ENCODE measurements around the gene MAX. TPM values are rescaled to one million over a fixed set of nuclear protein-coding genes. Genes with fewer than 3 reads are reported as not detected.
A peak's percentile ranks its signal among the peaks of the same experiment; 100 is the strongest.

Gene MAX
- total RNA-seq, 1 donor from 2014 or later: 63.0 TPM

DNA sequence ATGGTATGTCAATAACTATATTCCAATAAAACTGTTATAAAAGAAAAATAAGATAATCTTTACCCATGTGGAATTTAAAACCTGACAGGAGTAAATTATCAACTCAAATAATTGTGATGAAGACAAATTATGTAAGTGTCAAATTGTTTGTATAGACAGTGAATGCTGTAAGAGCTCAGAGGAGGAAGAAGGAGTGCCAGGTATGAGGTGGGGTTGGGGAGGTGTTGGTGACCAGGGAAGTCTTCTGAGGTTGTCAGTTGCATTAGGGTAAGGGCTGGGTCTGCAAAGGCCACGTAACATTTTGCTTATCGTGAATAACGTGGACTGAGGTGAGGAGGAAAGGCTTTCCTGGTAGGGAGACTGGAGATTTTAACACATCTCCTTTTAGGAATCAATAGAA, 2.5 kb upstream of the MAX start:
- H3K4me3 Mint-ChIP-seq (ENCODE audit: low read depth): no peak overlapping the region
- H3K36me3 Mint-ChIP-seq (ENCODE audit: insufficient read depth): peaks cover 2% of the 10 kb centered on the region

DNA sequence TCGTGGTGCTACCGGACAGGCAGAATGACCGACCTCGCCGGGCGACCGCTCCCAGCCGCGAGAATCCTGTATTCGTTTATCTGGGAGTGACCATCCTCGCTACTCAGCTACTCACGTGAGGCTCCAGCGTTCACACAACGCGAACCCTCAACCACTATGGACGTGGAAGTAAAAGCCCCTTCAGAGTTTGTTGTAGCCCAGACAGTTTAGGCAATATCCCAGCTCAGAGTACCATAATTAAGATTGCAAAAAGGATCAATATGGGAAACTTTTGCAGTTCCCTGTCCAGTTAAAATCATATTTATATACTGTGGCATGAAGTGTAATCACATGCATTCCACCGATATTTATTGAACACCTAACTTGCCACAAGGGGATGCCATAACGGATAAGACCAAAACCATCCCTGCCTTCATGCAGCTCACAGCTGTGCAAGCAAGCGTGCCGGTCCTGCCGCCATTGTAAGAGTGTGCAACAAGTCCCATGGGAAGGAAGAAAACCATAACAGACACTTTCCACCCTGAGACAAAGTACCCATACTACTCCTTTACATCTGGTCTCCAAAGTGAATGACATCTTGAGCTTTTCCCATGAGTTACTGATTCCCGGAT, 938 bp upstream of the MAX start:
- no peak for DNase-seq (ENCODE audit: low spot score, unreplicated experiment)
- TF ChIP-seq CTCF (IDR thresholded peaks at IDR 0.05; ENCODE audit: unreplicated experiment): no peak
- peaks cover 2% of the 10 kb centered on the region for H3K36me3 Mint-ChIP-seq (ENCODE audit: insufficient read depth)
- H3K27ac Mint-ChIP-seq: peak overlapping the region; percentile 84
- peaks cover 8% of the 10 kb centered on the region for H3K27me3 Mint-ChIP-seq
- peaks cover 9% of the 10 kb centered on the region for H3K4me1 Mint-ChIP-seq (ENCODE audit: low read depth)
- peak overlapping the region; percentile 88 for H3K4me3 Mint-ChIP-seq (ENCODE audit: low read depth)
- H3K9me3 Mint-ChIP-seq (ENCODE audit: low read depth): no peaks in the 10 kb centered on the region

More for the DNA sequence above, 2.5 kb upstream of the MAX start:
- Mint-ChIP-seq H3K27ac (no peak overlapping the region), H3K27me3 (peaks cover 8% of the 10 kb centered on the region), H3K9me3 (ENCODE audit: low read depth) (no peaks in the 10 kb centered on the region), H3K4me1 (ENCODE audit: low read depth) (peaks cover 9% of the 10 kb centered on the region)
- no peak for TF ChIP-seq CTCF (IDR thresholded peaks at IDR 0.05; ENCODE audit: unreplicated experiment)
- no peak for DNase-seq (ENCODE audit: low spot score, unreplicated experiment)

DNA sequence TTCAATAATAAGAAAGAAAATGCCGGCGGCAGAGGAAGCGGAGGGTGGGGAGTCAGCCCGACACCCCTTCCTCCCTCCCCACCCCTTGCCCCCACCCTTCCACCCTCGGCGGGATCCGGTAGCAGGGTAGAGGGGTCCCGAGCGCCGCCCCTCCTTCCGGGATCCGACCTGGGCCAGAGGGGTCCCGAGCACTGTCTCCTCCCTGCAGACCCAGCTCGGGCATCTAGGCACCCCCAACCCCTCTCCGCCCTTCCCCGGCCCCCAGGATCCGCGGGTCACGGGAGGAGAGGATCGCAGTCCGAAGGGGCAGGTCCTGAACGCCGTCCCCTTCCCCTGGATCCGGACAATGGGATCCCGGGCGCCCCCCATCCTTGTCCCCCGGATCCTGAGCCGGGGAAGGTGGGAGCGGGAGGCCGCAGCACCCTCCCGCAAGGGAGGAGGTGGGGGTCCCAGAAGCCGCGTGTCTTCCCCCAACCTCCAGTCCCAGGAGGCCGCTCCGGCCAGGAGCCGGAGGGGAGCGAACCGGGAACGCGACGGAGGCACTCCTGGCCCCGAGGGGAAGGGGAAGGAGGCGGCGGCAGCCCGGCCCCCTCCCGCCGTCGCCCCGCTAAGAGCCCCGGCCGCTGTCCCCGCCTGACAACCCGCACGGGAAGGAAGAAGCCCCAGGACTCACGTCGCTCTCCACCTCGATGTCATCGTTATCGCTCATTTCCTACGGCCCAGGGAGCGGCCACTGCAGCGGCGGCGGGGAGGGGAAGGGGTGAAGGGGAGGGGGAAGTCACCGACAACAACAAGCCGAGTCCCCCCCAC, 481 bp downstream of the MAX start:
- Mint-ChIP-seq H3K27me3 (peaks cover 8% of the 10 kb centered on the region), H3K36me3 (ENCODE audit: insufficient read depth) (peaks cover 2% of the 10 kb centered on the region), H3K27ac (peak overlapping the region; percentile 96)

GRCh38 chr14:65100922-65101541, 1.3 kb downstream of the MAX start:
- Mint-ChIP-seq H3K4me1 (ENCODE audit: low read depth) (peaks cover 8% of the 10 kb centered on the region), H3K4me3 (ENCODE audit: low read depth) (peak overlapping the region; percentile 88), H3K9me3 (ENCODE audit: low read depth) (no peaks in the 10 kb centered on the region), H3K27ac (peak overlapping the region; percentile 79), H3K36me3 (ENCODE audit: insufficient read depth) (peaks cover 2% of the 10 kb centered on the region), H3K27me3 (peaks cover 8% of the 10 kb centered on the region)
- TF ChIP-seq CTCF (IDR thresholded peaks at IDR 0.05; ENCODE audit: unreplicated experiment): no peak
- no peak for DNase-seq (ENCODE audit: low spot score, unreplicated experiment)

More for the DNA sequence above, 481 bp downstream of the MAX start:
- Mint-ChIP-seq H3K4me3 (ENCODE audit: low read depth) (peak overlapping the region; percentile 88), H3K9me3 (ENCODE audit: low read depth) (no peaks in the 10 kb centered on the region), H3K4me1 (ENCODE audit: low read depth) (peaks cover 8% of the 10 kb centered on the region)
- peak; percentile 31 for DNase-seq (ENCODE audit: low spot score, unreplicated experiment)
- TF ChIP-seq CTCF (IDR thresholded peaks at IDR 0.05; ENCODE audit: unreplicated experiment): no peak

DNA sequence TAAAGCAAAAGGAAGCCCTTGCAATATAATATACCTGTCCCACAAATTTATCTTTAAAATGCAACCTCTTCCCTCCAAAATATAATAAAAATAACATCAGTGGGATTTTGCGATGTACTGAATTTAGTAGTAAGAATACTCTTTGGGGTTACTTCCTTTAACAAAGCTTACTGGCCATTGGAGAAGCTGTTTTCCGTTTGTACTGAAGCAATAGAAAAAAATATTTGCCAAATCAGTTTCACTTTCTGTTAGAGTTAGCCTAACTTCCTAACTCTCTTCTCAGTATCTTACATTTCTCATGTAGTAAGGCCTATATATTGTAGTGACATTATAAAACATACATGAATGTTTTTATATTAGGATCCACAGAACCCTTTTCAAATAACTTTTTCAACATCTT, 3.7 kb downstream of the MAX start:
- H3K27ac Mint-ChIP-seq: no peak overlapping the region
- no peak overlapping the region for H3K4me3 Mint-ChIP-seq (ENCODE audit: low read depth)
- peaks cover 2% of the 10 kb centered on the region for H3K36me3 Mint-ChIP-seq (ENCODE audit: insufficient read depth)
- no peaks in the 10 kb centered on the region for H3K27me3 Mint-ChIP-seq
- no peaks in the 10 kb centered on the region for H3K9me3 Mint-ChIP-seq (ENCODE audit: low read depth)
- no peak for TF ChIP-seq CTCF (IDR thresholded peaks at IDR 0.05; ENCODE audit: unreplicated experiment)
- H3K4me1 Mint-ChIP-seq (ENCODE audit: low read depth): peaks cover 8% of the 10 kb centered on the region
- DNase-seq (ENCODE audit: low spot score, unreplicated experiment): no peak

Measured in progenitor cell of endocrine pancreas (in vitro differentiated cells).